HG02759 (cell line): ENCODE results near the gene TPX2.
A peak's percentile ranks its signal among the peaks of the same experiment; 100 is the strongest.

ENCODE experiments used
- ATAC-seq: cut with Tn5 transposase; IDR thresholded peaks from one replicate; pipeline ENCODE4 v1.9.1; 2021; ENCODE audit warnings: mild to moderate bottlenecking, moderate library complexity; ENCODE audit not compliant: unreplicated experiment

The TPX2 gene, protein sequence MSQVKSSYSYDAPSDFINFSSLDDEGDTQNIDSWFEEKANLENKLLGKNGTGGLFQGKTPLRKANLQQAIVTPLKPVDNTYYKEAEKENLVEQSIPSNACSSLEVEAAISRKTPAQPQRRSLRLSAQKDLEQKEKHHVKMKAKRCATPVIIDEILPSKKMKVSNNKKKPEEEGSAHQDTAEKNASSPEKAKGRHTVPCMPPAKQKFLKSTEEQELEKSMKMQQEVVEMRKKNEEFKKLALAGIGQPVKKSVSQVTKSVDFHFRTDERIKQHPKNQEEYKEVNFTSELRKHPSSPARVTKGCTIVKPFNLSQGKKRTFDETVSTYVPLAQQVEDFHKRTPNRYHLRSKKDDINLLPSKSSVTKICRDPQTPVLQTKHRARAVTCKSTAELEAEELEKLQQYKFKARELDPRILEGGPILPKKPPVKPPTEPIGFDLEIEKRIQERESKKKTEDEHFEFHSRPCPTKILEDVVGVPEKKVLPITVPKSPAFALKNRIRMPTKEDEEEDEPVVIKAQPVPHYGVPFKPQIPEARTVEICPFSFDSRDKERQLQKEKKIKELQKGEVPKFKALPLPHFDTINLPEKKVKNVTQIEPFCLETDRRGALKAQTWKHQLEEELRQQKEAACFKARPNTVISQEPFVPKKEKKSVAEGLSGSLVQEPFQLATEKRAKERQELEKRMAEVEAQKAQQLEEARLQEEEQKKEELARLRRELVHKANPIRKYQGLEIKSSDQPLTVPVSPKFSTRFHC

DNA sequence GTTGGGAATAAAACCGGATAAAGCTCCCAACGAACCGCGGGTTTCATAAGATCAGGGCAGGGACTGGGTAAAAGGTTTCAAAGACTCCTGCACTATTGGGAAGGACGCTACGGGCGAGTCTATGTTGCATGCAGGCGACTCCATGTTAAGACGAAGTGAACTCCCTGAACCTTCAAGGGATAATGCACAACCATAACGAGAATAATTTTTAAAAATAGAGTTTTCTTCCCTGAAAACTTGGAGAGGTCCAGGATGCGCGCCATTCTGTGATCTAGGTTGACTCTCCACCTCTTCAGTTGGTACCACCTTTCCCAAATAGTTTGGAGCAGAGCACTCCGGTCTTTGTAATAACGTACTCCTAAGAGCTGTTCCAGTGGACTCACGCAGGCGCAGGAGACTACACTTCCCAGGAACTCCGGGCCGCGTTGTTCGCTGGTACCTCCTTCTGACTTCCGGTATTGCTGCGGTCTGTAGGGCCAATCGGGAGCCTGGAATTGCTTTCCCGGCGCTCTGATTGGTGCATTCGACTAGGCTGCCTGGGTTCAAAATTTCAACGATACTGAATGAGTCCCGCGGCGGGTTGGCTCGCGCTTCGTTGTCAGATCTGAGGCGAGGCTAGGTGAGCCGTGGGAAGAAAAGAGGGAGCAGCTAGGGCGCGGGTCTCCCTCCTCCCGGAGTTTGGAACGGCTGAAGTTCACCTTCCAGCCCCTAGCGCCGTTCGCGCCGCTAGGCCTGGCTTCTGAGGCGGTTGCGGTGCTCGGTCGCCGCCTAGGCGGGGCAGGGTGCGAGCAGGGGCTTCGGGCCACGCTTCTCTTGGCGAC, at the start of gene TPX2:
Gene TPX2 (plus strand): TSS at position 562 of the 821 bp plus-strand sequence. CDS start 18,187 bp downstream, outside the sequence.
- peak; percentile 98 for ATAC-seq

DNA sequence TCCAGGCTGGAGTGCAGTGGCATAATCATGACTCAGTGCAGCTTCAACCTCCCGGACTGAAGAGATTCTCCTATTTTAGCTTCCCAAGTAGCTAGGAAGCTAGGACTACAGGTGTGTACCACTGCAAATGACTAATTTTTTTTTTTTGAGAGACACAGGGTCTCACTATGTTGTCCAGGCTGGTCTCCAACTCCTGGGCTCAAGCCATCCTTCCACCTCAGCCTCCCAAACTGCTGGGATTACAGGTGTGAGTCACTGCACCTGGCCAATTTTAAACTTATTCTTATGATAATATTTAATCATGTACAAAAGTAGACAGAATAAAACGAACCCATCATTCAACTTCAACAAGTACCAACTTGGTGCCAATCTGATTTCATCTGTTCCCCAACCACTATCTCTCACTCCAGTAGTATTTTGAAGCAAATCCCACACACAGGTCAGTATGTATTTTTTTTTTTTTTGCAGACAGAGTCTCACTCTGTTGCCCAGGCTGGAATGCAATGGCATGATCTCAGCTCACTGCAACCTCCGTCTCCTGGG, 48.9 kb upstream of the TPX2 start:
- ATAC-seq = no peak

- peak; percentile 58 for ATAC-seq
Measured at GRCh38 chr20:31691646-31692275, 47.3 kb upstream of the TPX2 start.

- ATAC-seq = no peak
Measured at GRCh38 chr20:31693402-31693801, 45.7 kb upstream of the TPX2 start.

GRCh38 chr20:31693987-31694661, 45.0 kb upstream of the TPX2 start:
- no peak for ATAC-seq

DNA sequence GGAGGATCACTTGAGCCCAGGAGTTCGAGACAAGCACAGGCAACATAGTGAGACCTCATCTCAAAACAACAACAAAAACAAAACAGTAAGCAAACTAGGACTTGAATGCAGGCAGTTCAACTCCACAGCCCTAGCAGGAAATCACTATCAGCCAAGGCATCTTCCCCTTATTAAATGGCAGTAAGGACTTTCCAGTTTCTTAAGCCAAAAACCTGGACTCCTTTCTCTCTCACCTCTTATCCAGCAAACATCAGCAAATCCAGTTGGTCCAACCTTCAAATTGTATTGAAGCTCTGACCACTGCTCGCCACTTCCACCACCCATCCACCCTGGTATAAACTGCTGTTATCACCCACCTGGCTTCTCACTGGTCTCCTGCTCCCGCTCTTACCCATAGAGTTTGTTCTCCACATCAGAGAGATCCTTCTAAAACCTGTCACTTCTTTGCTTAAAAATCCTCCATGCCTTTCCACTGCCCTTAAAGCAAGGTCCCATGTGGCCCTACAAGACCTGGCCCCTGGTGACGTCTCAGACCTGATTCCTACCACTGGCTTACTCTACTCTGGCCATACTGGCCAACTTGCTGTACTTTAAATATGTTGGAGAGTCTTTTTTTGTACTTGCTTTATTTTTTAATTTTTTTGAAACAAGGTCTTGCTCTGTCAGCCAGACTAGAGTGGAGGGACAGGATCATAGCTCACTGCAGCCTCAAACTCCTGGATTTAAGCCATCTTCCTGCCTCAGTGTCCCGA, 44.1 kb upstream of the TPX2 start:
- ATAC-seq = no peak

- no peak for ATAC-seq
Measured at GRCh38 chr20:31695849-31696804, 43.0 kb upstream of the TPX2 start.

GRCh38 chr20:31698243-31698802, 40.8 kb upstream of the TPX2 start:
- no peak for ATAC-seq

- ATAC-seq = peak; percentile 95
Measured at GRCh38 chr20:31698803-31699718, 40.0 kb upstream of the TPX2 start.

GRCh38 chr20:31699801-31700728, 39.0 kb upstream of the TPX2 start:
- no peak for ATAC-seq

DNA sequence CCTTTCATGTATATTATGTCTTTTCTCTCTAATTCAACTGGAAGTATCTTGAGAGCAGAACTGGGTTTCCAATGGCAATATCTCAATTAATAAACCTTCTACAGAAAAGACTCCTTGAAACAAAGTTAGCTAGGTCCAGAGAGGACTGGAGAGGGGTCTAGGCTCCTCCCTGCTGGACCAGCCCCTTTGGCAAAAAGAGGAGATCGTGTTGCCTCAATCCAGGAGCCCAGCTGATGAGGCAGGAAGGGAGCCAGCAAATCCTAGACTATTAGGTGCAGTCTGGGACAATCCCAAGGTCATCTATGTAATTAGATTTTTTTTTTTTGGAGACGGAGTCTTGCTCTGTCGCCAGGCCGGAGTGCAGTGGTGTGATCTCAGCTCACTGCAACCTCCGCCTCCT, 38.3 kb upstream of the TPX2 start:
- ATAC-seq = no peak

DNA sequence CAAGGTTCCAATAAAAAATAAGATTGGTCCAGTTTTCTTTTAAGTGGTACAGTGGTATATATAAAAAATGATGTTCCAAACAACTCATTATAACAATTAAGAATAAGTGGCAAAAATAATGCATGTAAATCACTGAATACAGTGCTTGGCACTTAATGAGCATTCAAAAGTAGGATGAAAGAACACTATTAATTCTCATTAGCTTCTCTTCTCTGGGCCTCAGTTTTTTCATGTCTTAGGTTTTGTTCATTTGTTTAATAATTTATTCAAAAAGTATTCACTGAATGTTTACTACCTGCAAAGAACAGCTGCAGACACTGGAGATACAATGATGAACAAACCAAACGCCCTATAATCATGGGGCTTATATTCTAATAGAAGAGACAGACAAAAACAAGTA, 37.5 kb upstream of the TPX2 start:
- no peak for ATAC-seq

- ATAC-seq = no peak
Measured at GRCh38 chr20:31704225-31705119, 34.6 kb upstream of the TPX2 start.

GRCh38 chr20:31705191-31705590, 33.9 kb upstream of the TPX2 start:
- no peak for ATAC-seq
